Smooth muscle cell (in vitro differentiated cells): ENCODE data around the gene ERMP1. TPM values are rescaled to one million over a fixed set of nuclear protein-coding genes. Genes with fewer than 3 reads are reported as not detected.

Source experiments
- DNase-seq: peaks from one replicate; lab custom pipeline; 2025; ENCODE audit not compliant: unreplicated experiment; lab: John Stamatoyannopoulos, UW
- H2AFZ ChIP-seq: fragments of 200-600 bp; sonication (generic); 2 replicates; pipeline ENCODE4 v1.6.0; 2016; ENCODE audit warnings: antibody characterized with exemption, low read depth, mild to moderate bottlenecking
- H3F3A ChIP-seq: fragments of 200-600 bp; sonication (generic); 2 replicates; pipeline ENCODE4 v1.6.0; 2017; ENCODE audit warnings: antibody characterized with exemption, low read depth
- H3K27ac ChIP-seq: fragments of 200-600 bp; sonication (generic); 2 replicates; pipeline ENCODE4 v1.5.1; 2016; ENCODE audit warnings: low read depth, mild to moderate bottlenecking
- H3K27me3 ChIP-seq: fragments of 200-600 bp; sonication (generic); 2 replicates; pipeline ENCODE4 v1.6.1; 2016; ENCODE audit warnings: low read depth, mild to moderate bottlenecking
- H3K36me3 ChIP-seq: fragments of 200-600 bp; sonication (generic); 2 replicates; pipeline ENCODE4 v1.5.1; 2016; ENCODE audit warnings: low read depth
- H3K4me1 ChIP-seq: fragments of 200-600 bp; sonication (generic); 2 replicates; pipeline ENCODE4 v1.5.1; 2016; ENCODE audit warnings: low read depth
- H3K4me2 ChIP-seq: fragments of 200-600 bp; sonication (generic); 2 replicates; pipeline ENCODE4 v1.6.0; 2016; ENCODE audit warnings: mild to moderate bottlenecking
- H3K4me3 ChIP-seq: fragments of 200-600 bp; sonication (generic); 2 replicates; pipeline ENCODE4 v1.5.1; 2016; ENCODE audit warnings: mild to moderate bottlenecking
- H3K79me2 ChIP-seq: fragments of 200-600 bp; sonication (generic); 2 replicates; pipeline ENCODE4 v1.6.0; 2016; ENCODE audit warnings: low read depth, mild to moderate bottlenecking
- H3K9ac ChIP-seq: fragments of 200-600 bp; sonication (generic); 2 replicates; pipeline ENCODE4 v1.6.0; 2016; ENCODE audit warnings: low read depth
- H3K9me3 ChIP-seq: fragments of 200-600 bp; sonication (generic); replicated peaks from 2 replicates; pipeline ENCODE4 v1.5.1; 2016; ENCODE audit warnings: low read depth
- H4K20me1 ChIP-seq: fragments of 200-600 bp; sonication (generic); 2 replicates; pipeline ENCODE4 v1.6.0; 2016; ENCODE audit warnings: low read depth
- CTCF ChIP-seq: fragments of 200-600 bp; sonication (generic); IDR thresholded peaks from 2 replicates; pipeline ENCODE4 v1.5.1; 2017; ENCODE audit warnings: borderline replicate concordance, mild to moderate bottlenecking, antibody characterized with exemption; ENCODE audit not compliant: insufficient read depth, poor library complexity, severe bottlenecking
- WGBS: methylation state at CpG from one replicate; pipeline ENCODE4 v1.1.7; 2016; ENCODE audit warnings: low lambda C conversion rate; 5-methylcytosine and 5-hydroxymethylcytosine counted together
- polyA plus RNA-seq: library from polyadenylated mRNA; unstranded; fragments of >200 nt; fragmentation: Nextera tagmentation; extraction: Ambion mirVana; gene quantifications from 2 replicates; pipeline ENCODE4 v1.2.1, GENCODE V29; 2016
- total RNA-seq: library from RNA; depleted of rRNA; stranded (reverse); fragments of >200 nt; gene quantifications from 2 replicates; pipeline ENCODE4 v1.2.3, GENCODE V29; 2014

Gene ERMP1
- total and polyA plus RNA-seq, 2 experiments from 2014 or later, result 2.1 to 10.7 TPM

GRCh38 chr9:5773324-5773999 is 59.5 kb downstream of the ERMP1 start:
- peaks cover 78% of the 10 kb centered on the region for H3K36me3 ChIP-seq
- no peak overlapping the region for H3K27ac ChIP-seq
- no peaks in the 10 kb centered on the region for H3K4me1 ChIP-seq
- peaks cover 2% of the 10 kb centered on the region for H4K20me1 ChIP-seq
- no peaks in the 10 kb centered on the region for H3F3A ChIP-seq
- H3K4me3 ChIP-seq, result no peak overlapping the region
- no peaks in the 10 kb centered on the region for H3K27me3 ChIP-seq
- H3K4me2 ChIP-seq, result no peak overlapping the region
- no peaks in the 10 kb centered on the region for H3K79me2 ChIP-seq
- WGBS, result 80% methylated on average over 3 of the region's 3 CpGs
- no peak for DNase-seq
- no peak overlapping the region for H2AFZ ChIP-seq
- H3K9me3 ChIP-seq, result peaks cover 10% of the 10 kb centered on the region
- TF ChIP-seq CTCF, result no peak
- no peak overlapping the region for H3K9ac ChIP-seq

GRCh38 chr9:5767968-5768932 is 64.7 kb downstream of the ERMP1 start:
- Histone ChIP-seq H3F3A (no peaks in the 10 kb centered on the region), H3K9me3 (no peaks in the 10 kb centered on the region), H3K4me2 (no peak overlapping the region), H2AFZ (no peak overlapping the region), H3K4me1 (no peaks in the 10 kb centered on the region), H3K27me3 (no peaks in the 10 kb centered on the region), H3K36me3 (peaks cover 68% of the 10 kb centered on the region), H4K20me1 (peaks cover 2% of the 10 kb centered on the region), H3K27ac (no peak overlapping the region), H3K4me3 (no peak overlapping the region), H3K9ac (no peak overlapping the region), H3K79me2 (no peaks in the 10 kb centered on the region)
- no peak for TF ChIP-seq CTCF
- WGBS, result 89% methylated on average over 5 of the region's 5 CpGs
- no peak for DNase-seq

- 88% methylated on average over 1 of the region's 1 CpG for WGBS
- Histone ChIP-seq H3F3A (no peaks in the 10 kb centered on the region), H3K9ac (no peak overlapping the region), H2AFZ (no peak overlapping the region), H4K20me1 (peaks cover 2% of the 10 kb centered on the region), H3K4me1 (no peaks in the 10 kb centered on the region), H3K4me3 (no peak overlapping the region), H3K9me3 (no peaks in the 10 kb centered on the region), H3K79me2 (no peaks in the 10 kb centered on the region), H3K27me3 (no peaks in the 10 kb centered on the region), H3K4me2 (no peak overlapping the region), H3K27ac (no peak overlapping the region), H3K36me3 (peaks cover 44% of the 10 kb centered on the region)
- no peak for TF ChIP-seq CTCF
- no peak for DNase-seq
Observed at GRCh38 chr9:5764130-5764868, 68.6 kb downstream of the ERMP1 start.
